NT2/D1 (cell line): ENCODE results near the gene SGCA.
A peak's percentile ranks its signal among the peaks of the same experiment; 100 is the strongest.

Experiments used
- DNase-seq: peaks from one replicate; pipeline ENCODE4 v3.0.0-alpha.2; 2011; ENCODE audit warnings: low read depth, low spot score
- H3K27me3 ChIP-seq: 2 replicates; pipeline ENCODE4 v1.6.0; 2011; ENCODE audit warnings: mild to moderate bottlenecking; ENCODE audit not compliant: insufficient read length, insufficient read depth
- H3K36me3 ChIP-seq: 2 replicates; pipeline ENCODE4 v1.6.1; 2011; ENCODE audit warnings: mild to moderate bottlenecking, low read length, mixed read lengths; ENCODE audit not compliant: insufficient read depth, insufficient read length
- H3K4me1 ChIP-seq: 2 replicates; pipeline ENCODE4 v1.5.1; 2011; ENCODE audit not compliant: insufficient read depth, insufficient read length
- H3K4me3 ChIP-seq: 2 replicates; pipeline ENCODE4 v1.5.1; 2011; ENCODE audit warnings: low read depth; ENCODE audit not compliant: insufficient read length
- H3K9ac ChIP-seq: 2 replicates; pipeline ENCODE4 v1.6.0; 2011; ENCODE audit warnings: low read depth; ENCODE audit not compliant: insufficient read length
- H3K9me3 ChIP-seq: 2 replicates; pipeline ENCODE4 v1.5.1; 2011; ENCODE audit warnings: mild to moderate bottlenecking, low read length; ENCODE audit not compliant: insufficient read depth
- SUZ12 ChIP-seq: IDR thresholded peaks from 2 replicates; pipeline ENCODE4 v1.6.1; 2011; ENCODE audit not compliant: insufficient read length, insufficient read depth; ENCODE audit errors: extremely low read depth
- YY1 ChIP-seq: IDR thresholded peaks from 2 replicates; pipeline ENCODE4 v1.6.1; 2011; ENCODE audit not compliant: insufficient read length, insufficient read depth
- ZNF274 ChIP-seq: IDR thresholded peaks from 2 replicates; pipeline ENCODE4 v1.6.1; 2011; ENCODE audit warnings: mild to moderate bottlenecking, low read depth, low read length

SGCA gene

DNA sequence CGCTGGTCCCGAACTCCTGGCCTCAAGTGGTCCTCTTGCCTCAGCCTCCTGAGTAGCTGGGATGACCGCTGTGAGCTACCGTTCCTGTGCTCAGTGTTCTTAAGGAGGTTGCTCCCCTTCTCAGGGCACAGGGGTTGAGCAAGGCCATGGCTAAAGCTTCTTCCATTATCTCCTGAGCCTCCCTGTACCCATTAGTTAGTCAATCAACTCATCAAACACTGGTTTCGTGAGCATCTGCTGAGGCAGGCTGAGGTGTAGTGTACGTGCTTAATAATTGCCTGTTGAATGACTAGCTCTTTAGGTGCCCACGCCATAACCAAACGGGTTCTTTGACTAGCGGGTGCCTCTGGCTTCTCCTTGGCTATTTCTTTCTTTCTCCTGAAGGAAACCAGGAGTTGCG, 11.7 kb downstream of the SGCA start:
- Histone ChIP-seq H3K9ac (peak overlapping the region; percentile 79), H3K4me3 (no peak overlapping the region), H3K9me3 (no peaks in the 10 kb centered on the region), H3K27me3 (no peaks in the 10 kb centered on the region), H3K36me3 (peaks cover 2% of the 10 kb centered on the region), H3K4me1 (peaks cover 21% of the 10 kb centered on the region)
- no peak for TF ChIP-seq YY1
- TF ChIP-seq ZNF274, result no peak
- no peak for TF ChIP-seq SUZ12
- DNase-seq, result no peak

- Histone ChIP-seq H3K4me3 (peak overlapping the region; percentile 16), H3K9ac (peak overlapping the region; percentile 79), H3K4me1 (peaks cover 21% of the 10 kb centered on the region), H3K36me3 (peaks cover 6% of the 10 kb centered on the region), H3K27me3 (no peaks in the 10 kb centered on the region), H3K9me3 (no peaks in the 10 kb centered on the region)
- peak; percentile 23 for DNase-seq
- TF ChIP-seq SUZ12 (no peak), ZNF274 (no peak), YY1 (no peak)
These were observed 12.4 kb downstream of the SGCA start for GRCh38 chr17:50177983-50178834.

GRCh38 chr17:50180111-50180510, 14.3 kb downstream of the SGCA start:
- DNase-seq, result no peak
- Histone ChIP-seq H3K36me3 (peaks cover 16% of the 10 kb centered on the region), H3K4me1 (peaks cover 25% of the 10 kb centered on the region), H3K27me3 (no peaks in the 10 kb centered on the region), H3K9me3 (no peaks in the 10 kb centered on the region), H3K9ac (no peak overlapping the region), H3K4me3 (no peak overlapping the region)
- TF ChIP-seq SUZ12 (no peak), YY1 (no peak), ZNF274 (no peak)

- TF ChIP-seq ZNF274 (no peak), YY1 (no peak), SUZ12 (no peak)
- peaks cover 23% of the 10 kb centered on the region for H3K4me1 ChIP-seq
- H3K9me3 ChIP-seq, result no peaks in the 10 kb centered on the region
- no peaks in the 10 kb centered on the region for H3K27me3 ChIP-seq
- peak overlapping the region; percentile 18 for H3K9ac ChIP-seq
- DNase-seq, result no peak
- H3K36me3 ChIP-seq, result peaks cover 21% of the 10 kb centered on the region
- H3K4me3 ChIP-seq, result no peak overlapping the region
These were observed 14.8 kb downstream of the SGCA start for GRCh38 chr17:50180620-50181019.

DNA sequence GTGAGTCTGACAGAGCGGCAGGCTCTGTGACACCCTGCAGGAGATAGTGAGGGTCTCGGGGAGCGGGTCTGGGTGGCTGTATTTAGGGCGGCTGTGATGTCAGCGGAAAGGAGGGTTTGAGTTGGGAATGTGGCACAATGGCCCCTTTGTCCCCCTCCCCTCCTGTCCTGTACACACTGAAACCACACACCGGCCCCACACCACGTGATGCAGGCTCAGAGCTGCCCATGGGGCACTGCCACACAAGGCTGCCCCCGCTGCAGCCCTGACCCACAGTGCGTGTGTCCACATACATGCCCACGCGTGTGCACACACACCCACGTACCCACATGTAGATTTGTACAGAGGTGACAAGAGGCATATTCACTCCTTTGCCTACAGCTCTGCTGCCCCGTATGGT, 15.3 kb downstream of the SGCA start:
- DNase-seq, result no peak
- Histone ChIP-seq H3K9me3 (no peaks in the 10 kb centered on the region), H3K4me3 (no peak overlapping the region), H3K9ac (peak overlapping the region; percentile 28), H3K27me3 (no peaks in the 10 kb centered on the region), H3K36me3 (peaks cover 26% of the 10 kb centered on the region), H3K4me1 (peaks cover 21% of the 10 kb centered on the region)
- TF ChIP-seq YY1 (no peak), SUZ12 (no peak), ZNF274 (no peak)

DNA sequence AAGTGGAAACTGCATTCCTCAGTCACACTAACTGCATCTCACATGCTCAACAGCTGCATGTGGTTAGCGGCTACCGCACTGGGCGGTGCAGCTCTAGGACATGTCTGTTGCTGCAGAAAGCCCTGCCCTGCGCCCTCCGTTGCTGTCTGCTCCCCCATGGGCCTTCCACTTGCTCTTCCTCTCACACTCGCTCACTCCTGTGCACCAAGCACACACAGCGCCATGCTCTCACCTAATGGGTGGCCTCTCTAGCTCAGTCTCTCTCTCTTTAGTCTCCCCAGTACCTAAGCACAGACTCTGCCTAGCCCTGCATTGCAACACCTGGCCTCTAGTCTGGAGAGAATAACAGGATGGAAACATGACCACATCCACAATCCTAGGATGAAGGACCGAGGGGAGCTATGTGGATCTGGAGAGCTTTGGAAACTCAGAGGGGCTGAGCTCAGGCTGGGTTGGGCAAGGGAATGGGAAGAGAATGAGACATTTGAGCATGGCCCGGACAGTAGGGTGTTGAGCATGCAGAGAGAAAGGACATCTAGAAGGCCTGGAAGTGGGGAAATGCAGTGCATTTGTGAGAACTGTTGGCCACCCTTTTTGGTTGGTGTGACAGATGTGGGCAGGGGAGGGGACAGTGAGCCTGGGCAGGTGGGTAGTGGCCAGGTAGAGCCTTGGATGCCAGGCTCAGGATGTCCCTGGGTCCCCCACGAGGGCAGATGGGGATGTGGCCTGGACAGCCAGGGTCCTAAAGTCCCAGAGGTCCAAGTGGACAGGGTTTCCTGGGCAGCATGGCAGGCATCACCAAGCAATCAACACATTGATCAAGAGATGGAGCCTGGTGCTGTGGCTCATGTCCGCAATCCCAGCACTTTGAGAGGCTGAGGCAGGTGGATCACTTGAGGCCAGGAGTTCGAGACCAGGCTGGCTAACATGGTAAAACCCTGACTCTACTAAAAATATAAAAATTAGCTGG, 16.1 kb downstream of the SGCA start:
- H3K4me3 ChIP-seq, result no peak overlapping the region
- no peaks in the 10 kb centered on the region for H3K9me3 ChIP-seq
- peaks cover 21% of the 10 kb centered on the region for H3K4me1 ChIP-seq
- no peak for DNase-seq
- TF ChIP-seq ZNF274, result no peak
- TF ChIP-seq YY1, result no peak
- TF ChIP-seq SUZ12, result no peak
- no peak overlapping the region for H3K9ac ChIP-seq
- H3K27me3 ChIP-seq, result no peaks in the 10 kb centered on the region
- peaks cover 33% of the 10 kb centered on the region for H3K36me3 ChIP-seq
